Loucy (cell line): ENCODE results near the gene ANKRD13A.

Experiments
- CTCF ChIP-seq: fragments of 200-600 bp; sonication (generic); conservative IDR thresholded peaks from 2 replicates; pipeline ENCODE4 v1.5.1; 2014; ENCODE audit warnings: mild to moderate bottlenecking, antibody characterized with exemption, low read length
- EZH2phosphoT487 ChIP-seq: fragments of 200-600 bp; IDR thresholded peaks from 2 replicates; pipeline ENCODE4 v1.6.1; 2018; ENCODE audit warnings: antibody characterized with exemption, mild to moderate bottlenecking, moderate library complexity, borderline replicate concordance

DNA sequence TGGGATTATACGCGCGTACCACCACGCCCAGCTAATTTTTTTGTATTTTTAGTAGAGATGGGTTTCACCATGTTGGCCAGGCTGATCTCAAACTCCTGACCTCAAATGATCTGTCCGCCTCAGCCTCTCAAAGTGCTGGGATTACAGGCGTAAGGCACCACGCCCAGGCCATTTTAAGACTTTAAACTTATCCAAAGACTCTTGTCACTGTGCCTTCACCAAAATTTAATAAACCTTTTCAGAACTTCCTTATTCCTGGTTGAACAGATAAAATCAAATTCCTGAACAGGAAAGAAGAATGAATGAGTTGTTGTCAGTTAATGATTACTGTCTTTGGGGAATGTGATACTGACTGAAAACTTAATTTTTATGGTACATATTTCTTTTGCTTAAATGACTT is 40.9 kb upstream of the ANKRD13A start:
- TF ChIP-seq CTCF (no peak), EZH2phosphoT487 (no peak)
